ENCODE measurements around the gene ZNF181. TPM values are rescaled to one million over a fixed set of nuclear protein-coding genes. Genes with fewer than 3 reads are reported as not detected.

ZNF181 gene
- total and polyA plus RNA-seq, 2 experiments from 2014 or later, result 7.4 to 18.9 TPM

- H3K4me3 Mint-ChIP-seq, result no peak overlapping the region
- Histone ChIP-seq H4K20me1 (replicated peaks; ENCODE audit: insufficient read depth) (no peaks in the 10 kb centered on the region), H3F3A (replicated peaks; ENCODE audit: low read depth) (no peaks in the 10 kb centered on the region), H3K79me2 (replicated peaks; ENCODE audit: insufficient read depth) (no peaks in the 10 kb centered on the region), H3K27ac (ENCODE audit: low read depth) (no peak overlapping the region), H3K4me2 (no peak overlapping the region), H3K9me2 (ENCODE audit: insufficient read depth) (no peaks in the 10 kb centered on the region), H3K4me1 (ENCODE audit: insufficient read depth) (no peaks in the 10 kb centered on the region), H3K27me3 (ENCODE audit: insufficient read depth) (no peaks in the 10 kb centered on the region), H2AFZ (no peak overlapping the region), H3K36me3 (ENCODE audit: insufficient read depth) (no peaks in the 10 kb centered on the region), H3K4me3 (no peak overlapping the region)
- no peak overlapping the region for H3K27ac Mint-ChIP-seq
- peaks cover 6% of the 10 kb centered on the region for H3K27me3 Mint-ChIP-seq (ENCODE audit: insufficient read depth, low read depth, poor library complexity)
- peaks cover 30% of the 10 kb centered on the region for H3K9me3 Mint-ChIP-seq
- no peaks in the 10 kb centered on the region; the same call in 2 of the 3 replicates for H3K36me3 Mint-ChIP-seq (ENCODE audit: low read depth)
- no peaks in the 10 kb centered on the region for H3K4me1 Mint-ChIP-seq
- DNase-seq (ENCODE audit: low spot score), result no peak
- no peak for ATAC-seq
- TF ChIP-seq CTCF (conservative IDR thresholded peaks at IDR 0.05; ENCODE audit: low read depth in 2 of 2) (no peak), EZH2 (IDR thresholded peaks at IDR 0.05; ENCODE audit: low read depth, unreplicated experiment) (no peak), ZNF462 (CRISPR knock-in tag; IDR thresholded peaks at IDR 0.05) (no peak), ETS1 (IDR thresholded peaks at IDR 0.05) (no peak), ZNF114 (CRISPR knock-in tag; IDR thresholded peaks at IDR 0.05) (no peak), STAT1 (IDR thresholded peaks at IDR 0.05; ENCODE audit: unreplicated experiment) (no peak), POLR2AphosphoS5 (IDR thresholded peaks at IDR 0.05; ENCODE audit: low read depth) (no peak), EZH2phosphoT487 (IDR thresholded peaks at IDR 0.05; ENCODE audit: unreplicated experiment) (no peak), ZNF331 (CRISPR knock-in tag; IDR thresholded peaks at IDR 0.05; ENCODE audit: low read depth) (no peak), JUNB (IDR thresholded peaks at IDR 0.05; ENCODE audit: unreplicated experiment) (no peak), REST (IDR thresholded peaks at IDR 0.05; ENCODE audit: unreplicated experiment) (no peak), NANOG (IDR thresholded peaks at IDR 0.05; ENCODE audit: borderline replicate concordance) (no peak), CREB1 (CRISPR knock-in tag; IDR thresholded peaks at IDR 0.05; ENCODE audit: low read depth) (no peak)
Observed at GRCh38 chr19:34722353-34722752, 11.7 kb upstream of the ZNF181 start.
